ENCODE data around the gene STK39. TPM values are rescaled to one million over a fixed set of nuclear protein-coding genes. Genes with fewer than 3 reads are reported as not detected.

The STK39 gene
- total and polyA plus RNA-seq, 2 donors (not counting 1 experiment from before 2014, with no cell fraction given), result 2.3 to 14.6 TPM

GRCh38 chr2:168005586-168005985, 241.8 kb downstream of the STK39 start:
- no peaks in the 10 kb centered on the region for H3K9me3 ChIP-seq (ENCODE audit: control extremely low read depth in 1 of 3, control insufficient read depth in 2 of 3, insufficient read depth in 1 of 3, low read length in 2 of 3)
- no peaks in the 10 kb centered on the region for H3K27me3 ChIP-seq (replicated peaks in 1 of 4; ENCODE audit: control extremely low read depth in 1 of 4, control insufficient read depth in 3 of 4, insufficient read depth in 4 of 4, low read length in 3 of 4)
- H3K79me2 ChIP-seq (ENCODE audit: control insufficient read depth, insufficient read depth, low read length), result no peaks in the 10 kb centered on the region
- no peak overlapping the region for H3K4me2 ChIP-seq (replicated peaks; ENCODE audit: low read depth, low read length, poor library complexity, severe bottlenecking)
- no peak overlapping the region for H2AFZ ChIP-seq (ENCODE audit: insufficient read depth, low read depth, low read length, poor library complexity, severe bottlenecking)
- no peak overlapping the region for H3K9ac ChIP-seq (ENCODE audit: low read length)
- DNase-seq (no peak), ATAC-seq (ENCODE audit: low read depth) (no peak)
- Mint-ChIP-seq H3K9me3 (ENCODE audit: insufficient read depth) (no peaks in the 10 kb centered on the region), H3K4me3 (no peak overlapping the region), H3K27ac (no peak overlapping the region), H3K27me3 (no peaks in the 10 kb centered on the region), H3K4me1 (peaks cover 8% of the 10 kb centered on the region)
- H3K36me3 ChIP-seq (replicated peaks in 1 of 2; ENCODE audit: control extremely low read depth in 1 of 2, control insufficient read depth in 1 of 2, extremely low read depth in 1 of 2, insufficient read depth in 2 of 2, low read length in 1 of 2), result no peaks in the 10 kb centered on the region
- intact Hi-C loops (cut with micrococcal nuclease), result no loop called here
- H3K4me1 ChIP-seq (ENCODE audit: control insufficient read depth in 2 of 2, insufficient read depth in 2 of 2, low read length in 2 of 2), result no peaks in the 10 kb centered on the region
- ChIA-PET CTCF (interaction anchor here (0.9 kb wide), 1 partner anchor 113 kb away, joined by 3 read pairs; no protein-coding TSS in a partner anchor), POLR2A (no interaction called here)
- WGBS (ENCODE audit: insufficient coverage), result 100% methylated on average over 1 of the region's 3 CpGs
- H3K27ac ChIP-seq (ENCODE audit: low read length in 2 of 2), result no peak overlapping the region
- H4K20me1 ChIP-seq (ENCODE audit: control insufficient read depth, insufficient read depth, low read length, poor library complexity, severe bottlenecking), result no peaks in the 10 kb centered on the region
- no peak overlapping the region for H3K4me3 ChIP-seq (ENCODE audit: control extremely low read depth in 1 of 5, extremely low read depth in 1 of 5, insufficient read depth in 1 of 5, low read depth in 2 of 5, low read length in 4 of 5)
- TF ChIP-seq, protein P1, sequence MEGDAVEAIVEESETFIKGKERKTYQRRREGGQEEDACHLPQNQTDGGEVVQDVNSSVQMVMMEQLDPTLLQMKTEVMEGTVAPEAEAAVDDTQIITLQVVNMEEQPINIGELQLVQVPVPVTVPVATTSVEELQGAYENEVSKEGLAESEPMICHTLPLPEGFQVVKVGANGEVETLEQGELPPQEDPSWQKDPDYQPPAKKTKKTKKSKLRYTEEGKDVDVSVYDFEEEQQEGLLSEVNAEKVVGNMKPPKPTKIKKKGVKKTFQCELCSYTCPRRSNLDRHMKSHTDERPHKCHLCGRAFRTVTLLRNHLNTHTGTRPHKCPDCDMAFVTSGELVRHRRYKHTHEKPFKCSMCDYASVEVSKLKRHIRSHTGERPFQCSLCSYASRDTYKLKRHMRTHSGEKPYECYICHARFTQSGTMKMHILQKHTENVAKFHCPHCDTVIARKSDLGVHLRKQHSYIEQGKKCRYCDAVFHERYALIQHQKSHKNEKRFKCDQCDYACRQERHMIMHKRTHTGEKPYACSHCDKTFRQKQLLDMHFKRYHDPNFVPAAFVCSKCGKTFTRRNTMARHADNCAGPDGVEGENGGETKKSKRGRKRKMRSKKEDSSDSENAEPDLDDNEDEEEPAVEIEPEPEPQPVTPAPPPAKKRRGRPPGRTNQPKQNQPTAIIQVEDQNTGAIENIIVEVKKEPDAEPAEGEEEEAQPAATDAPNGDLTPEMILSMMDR (IDR thresholded peaks at IDR 0.05), result no peak
- no peak for TF ChIP-seq EZH2 (IDR thresholded peaks at IDR 0.05; ENCODE audit: borderline replicate concordance, insufficient read depth, low read depth, low read length, poor library complexity, severe bottlenecking)

- no peak overlapping the region for H3K9ac ChIP-seq (ENCODE audit: low read length)
- Mint-ChIP-seq H3K4me1 (peaks cover 8% of the 10 kb centered on the region), H3K9me3 (ENCODE audit: insufficient read depth) (no peaks in the 10 kb centered on the region), H3K27ac (no peak overlapping the region), H3K4me3 (no peak overlapping the region), H3K27me3 (no peaks in the 10 kb centered on the region)
- no peaks in the 10 kb centered on the region for H3K36me3 ChIP-seq (replicated peaks in 1 of 2; ENCODE audit: control extremely low read depth in 1 of 2, control insufficient read depth in 1 of 2, extremely low read depth in 1 of 2, insufficient read depth in 2 of 2, low read length in 1 of 2)
- no peaks in the 10 kb centered on the region for H3K4me1 ChIP-seq (ENCODE audit: control insufficient read depth in 2 of 2, insufficient read depth in 2 of 2, low read length in 2 of 2)
- CTCF ChIA-PET, result no interaction called here
- H3K79me2 ChIP-seq (ENCODE audit: control insufficient read depth, insufficient read depth, low read length), result no peaks in the 10 kb centered on the region
- 100% methylated on average over 1 of the region's 3 CpGs for WGBS (ENCODE audit: insufficient coverage)
- intact Hi-C loops (cut with micrococcal nuclease), result no loop called here
- no peaks in the 10 kb centered on the region for H4K20me1 ChIP-seq (ENCODE audit: control insufficient read depth, insufficient read depth, low read length, poor library complexity, severe bottlenecking)
- no peak for DNase-seq
- no peak for TF ChIP-seq EZH2 (IDR thresholded peaks at IDR 0.05; ENCODE audit: borderline replicate concordance, insufficient read depth, low read depth, low read length, poor library complexity, severe bottlenecking)
- TF ChIP-seq, protein P1 (IDR thresholded peaks at IDR 0.05), result no peak
- no peak for ATAC-seq (ENCODE audit: low read depth)
- no peak overlapping the region for H3K27ac ChIP-seq (ENCODE audit: low read length in 2 of 2)
- H3K9me3 ChIP-seq (ENCODE audit: control extremely low read depth in 1 of 3, control insufficient read depth in 2 of 3, insufficient read depth in 1 of 3, low read length in 2 of 3), result no peaks in the 10 kb centered on the region
- no peak overlapping the region for H3K4me3 ChIP-seq (ENCODE audit: control extremely low read depth in 1 of 5, extremely low read depth in 1 of 5, insufficient read depth in 1 of 5, low read depth in 2 of 5, low read length in 4 of 5)
- H3K4me2 ChIP-seq (replicated peaks; ENCODE audit: low read depth, low read length, poor library complexity, severe bottlenecking), result no peak overlapping the region
- no peaks in the 10 kb centered on the region for H3K27me3 ChIP-seq (replicated peaks in 1 of 4; ENCODE audit: control extremely low read depth in 1 of 4, control insufficient read depth in 3 of 4, insufficient read depth in 4 of 4, low read length in 3 of 4)
- POLR2A ChIA-PET, result no interaction called here
- no peak overlapping the region for H2AFZ ChIP-seq (ENCODE audit: insufficient read depth, low read depth, low read length, poor library complexity, severe bottlenecking)
Observed at GRCh38 chr2:168003876-168004275, 243.5 kb downstream of the STK39 start.

Data from B cell (primary cell).